HL-60 (cell line): ENCODE results near the gene PELI1.

ENCODE experiments used
- DNase-seq, 2 experiments: peaks; one replicate each; pipeline ENCODE4 v3.0.0-alpha.2; 2010 to 2020; ENCODE audit warnings: low read depth in 1 of 2, low spot score in 1 of 2
- H3K27ac ChIP-seq: fragments of 250-450 bp; sonication (Bioruptor Pico); replicated peaks from 2 replicates; pipeline ENCODE4 v1.5.1; 2020; ENCODE audit warnings: mild to moderate bottlenecking, moderate library complexity
- H3K27me3 ChIP-seq: fragments of 250-450 bp; sonication (Bioruptor Pico); 2 replicates; pipeline ENCODE4 v1.5.1; 2021; ENCODE audit warnings: mild to moderate bottlenecking, moderate library complexity; ENCODE audit not compliant: insufficient read depth, poor library complexity, severe bottlenecking
- H3K4me3 ChIP-seq: replicated peaks from 2 replicates; pipeline ENCODE4 v1.5.1; 2011; ENCODE audit warnings: mild to moderate bottlenecking, control low read depth, low read length; ENCODE audit not compliant: insufficient read depth
- GABPA ChIP-seq: IDR thresholded peaks from 2 replicates; pipeline ENCODE4 v1.6.1; 2012; ENCODE audit warnings: low read depth
- POLR2AphosphoS5 ChIP-seq: IDR thresholded peaks from 2 replicates; pipeline ENCODE4 v1.6.1; 2012; ENCODE audit warnings: low read depth
- SPI1 ChIP-seq: IDR thresholded peaks from 2 replicates; pipeline ENCODE4 v1.6.1; 2012; ENCODE audit warnings: low read depth, mild to moderate bottlenecking, borderline replicate concordance
- TF ChIP-seq, protein P1 (sequence below): IDR thresholded peaks from one replicate; pipeline ENCODE4 v1.5.1; 2011; ENCODE audit warnings: low read length, control low read depth, inconsistent platforms; ENCODE audit not compliant: insufficient read depth
- TF ChIP-seq, protein P2 (sequence below): IDR thresholded peaks from 2 replicates; pipeline ENCODE4 v1.6.1; 2012; ENCODE audit warnings: low read depth; ENCODE audit not compliant: insufficient replicate concordance

Gene PELI1

DNA sequence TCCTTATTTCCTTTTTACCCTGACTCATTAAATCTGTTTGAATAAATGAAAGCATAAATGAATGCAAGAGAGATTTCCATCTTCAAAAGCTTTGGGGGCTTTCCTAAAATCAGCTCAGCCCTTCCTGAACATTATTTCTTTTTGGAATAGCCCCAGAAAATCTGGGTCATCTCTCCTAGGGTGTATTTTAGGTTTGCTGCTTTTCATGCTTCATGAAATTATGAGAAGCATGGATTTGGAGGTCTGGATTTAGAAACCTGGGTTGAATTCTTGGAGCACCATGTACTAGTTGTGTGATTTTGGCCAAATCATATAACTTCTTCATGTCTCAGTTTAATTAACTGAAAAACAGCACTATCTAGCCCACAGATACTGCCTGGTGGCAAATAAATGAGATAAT is 24.0 kb upstream of the PELI1 start:
- TF ChIP-seq SPI1: no peak
- TF ChIP-seq, protein P1, sequence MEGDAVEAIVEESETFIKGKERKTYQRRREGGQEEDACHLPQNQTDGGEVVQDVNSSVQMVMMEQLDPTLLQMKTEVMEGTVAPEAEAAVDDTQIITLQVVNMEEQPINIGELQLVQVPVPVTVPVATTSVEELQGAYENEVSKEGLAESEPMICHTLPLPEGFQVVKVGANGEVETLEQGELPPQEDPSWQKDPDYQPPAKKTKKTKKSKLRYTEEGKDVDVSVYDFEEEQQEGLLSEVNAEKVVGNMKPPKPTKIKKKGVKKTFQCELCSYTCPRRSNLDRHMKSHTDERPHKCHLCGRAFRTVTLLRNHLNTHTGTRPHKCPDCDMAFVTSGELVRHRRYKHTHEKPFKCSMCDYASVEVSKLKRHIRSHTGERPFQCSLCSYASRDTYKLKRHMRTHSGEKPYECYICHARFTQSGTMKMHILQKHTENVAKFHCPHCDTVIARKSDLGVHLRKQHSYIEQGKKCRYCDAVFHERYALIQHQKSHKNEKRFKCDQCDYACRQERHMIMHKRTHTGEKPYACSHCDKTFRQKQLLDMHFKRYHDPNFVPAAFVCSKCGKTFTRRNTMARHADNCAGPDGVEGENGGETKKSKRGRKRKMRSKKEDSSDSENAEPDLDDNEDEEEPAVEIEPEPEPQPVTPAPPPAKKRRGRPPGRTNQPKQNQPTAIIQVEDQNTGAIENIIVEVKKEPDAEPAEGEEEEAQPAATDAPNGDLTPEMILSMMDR: no peak
- no peak overlapping the region for H3K27ac ChIP-seq
- no peak for DNase-seq
- H3K27me3 ChIP-seq: no peaks in the 10 kb centered on the region
- H3K4me3 ChIP-seq: no peak overlapping the region

DNA sequence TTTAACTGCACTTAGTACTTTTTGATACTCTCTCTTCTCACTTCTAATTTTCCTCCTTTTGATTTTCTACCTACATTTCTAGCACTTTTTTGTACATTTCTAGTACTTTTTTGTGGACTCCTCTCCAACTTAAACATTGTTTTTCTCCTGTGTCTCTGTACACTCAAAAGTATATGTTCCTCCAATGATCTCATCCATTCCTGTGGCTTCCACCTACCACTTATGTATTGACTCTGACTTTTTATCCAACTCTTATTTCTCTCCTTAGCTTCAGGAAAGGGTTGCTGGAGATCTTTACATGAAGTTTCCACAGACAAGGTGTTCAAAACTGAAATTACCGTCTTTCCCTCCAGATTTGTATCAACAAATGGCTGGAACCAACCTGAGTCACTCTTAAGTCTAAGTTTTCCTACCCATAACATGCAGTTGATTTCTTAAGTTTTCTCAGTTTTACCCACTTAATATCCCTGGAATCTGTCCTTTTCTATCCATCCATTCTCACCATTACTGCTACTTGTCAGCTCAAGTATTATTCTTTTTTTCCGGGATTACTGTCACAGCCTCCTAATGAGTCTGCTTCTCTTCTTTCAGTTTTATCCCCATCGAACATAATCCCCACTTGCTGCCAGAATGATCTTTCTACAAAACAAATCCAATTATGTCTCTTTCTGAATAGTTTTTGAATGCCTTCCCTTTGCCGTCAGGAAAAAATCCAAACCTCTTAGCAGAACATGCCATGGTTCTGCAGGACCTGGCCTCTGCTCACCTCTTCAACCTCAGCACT is 22.6 kb upstream of the PELI1 start:
- H3K27ac ChIP-seq: no peak overlapping the region
- H3K27me3 ChIP-seq: no peaks in the 10 kb centered on the region
- H3K4me3 ChIP-seq: no peak overlapping the region
- no peak for DNase-seq
- TF ChIP-seq SPI1: no peak
- TF ChIP-seq, protein P2, sequence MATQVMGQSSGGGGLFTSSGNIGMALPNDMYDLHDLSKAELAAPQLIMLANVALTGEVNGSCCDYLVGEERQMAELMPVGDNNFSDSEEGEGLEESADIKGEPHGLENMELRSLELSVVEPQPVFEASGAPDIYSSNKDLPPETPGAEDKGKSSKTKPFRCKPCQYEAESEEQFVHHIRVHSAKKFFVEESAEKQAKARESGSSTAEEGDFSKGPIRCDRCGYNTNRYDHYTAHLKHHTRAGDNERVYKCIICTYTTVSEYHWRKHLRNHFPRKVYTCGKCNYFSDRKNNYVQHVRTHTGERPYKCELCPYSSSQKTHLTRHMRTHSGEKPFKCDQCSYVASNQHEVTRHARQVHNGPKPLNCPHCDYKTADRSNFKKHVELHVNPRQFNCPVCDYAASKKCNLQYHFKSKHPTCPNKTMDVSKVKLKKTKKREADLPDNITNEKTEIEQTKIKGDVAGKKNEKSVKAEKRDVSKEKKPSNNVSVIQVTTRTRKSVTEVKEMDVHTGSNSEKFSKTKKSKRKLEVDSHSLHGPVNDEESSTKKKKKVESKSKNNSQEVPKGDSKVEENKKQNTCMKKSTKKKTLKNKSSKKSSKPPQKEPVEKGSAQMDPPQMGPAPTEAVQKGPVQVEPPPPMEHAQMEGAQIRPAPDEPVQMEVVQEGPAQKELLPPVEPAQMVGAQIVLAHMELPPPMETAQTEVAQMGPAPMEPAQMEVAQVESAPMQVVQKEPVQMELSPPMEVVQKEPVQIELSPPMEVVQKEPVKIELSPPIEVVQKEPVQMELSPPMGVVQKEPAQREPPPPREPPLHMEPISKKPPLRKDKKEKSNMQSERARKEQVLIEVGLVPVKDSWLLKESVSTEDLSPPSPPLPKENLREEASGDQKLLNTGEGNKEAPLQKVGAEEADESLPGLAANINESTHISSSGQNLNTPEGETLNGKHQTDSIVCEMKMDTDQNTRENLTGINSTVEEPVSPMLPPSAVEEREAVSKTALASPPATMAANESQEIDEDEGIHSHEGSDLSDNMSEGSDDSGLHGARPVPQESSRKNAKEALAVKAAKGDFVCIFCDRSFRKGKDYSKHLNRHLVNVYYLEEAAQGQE: no peak
- TF ChIP-seq GABPA: no peak
- TF ChIP-seq POLR2AphosphoS5: no peak
- TF ChIP-seq, protein P1: no peak

DNA sequence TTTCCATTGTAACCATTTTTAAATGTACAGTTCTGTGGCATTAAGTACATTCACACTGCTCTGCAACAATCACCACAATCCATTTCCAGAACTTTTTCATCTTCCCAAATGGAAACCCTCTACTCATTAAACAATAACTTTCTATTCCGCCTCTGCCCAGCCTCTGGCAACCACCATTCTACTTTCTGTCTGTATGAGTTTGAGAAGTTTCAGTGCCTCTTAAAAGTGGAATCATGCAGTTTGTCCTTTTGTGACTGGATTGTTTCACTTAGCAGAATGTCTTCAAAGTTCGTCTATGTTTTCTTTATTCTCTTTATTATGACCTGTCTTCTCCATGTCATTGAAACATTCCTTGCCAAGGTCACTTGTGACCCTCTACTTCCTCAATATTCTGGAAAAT is 22.0 kb upstream of the PELI1 start:
- H3K27me3 ChIP-seq: no peaks in the 10 kb centered on the region
- TF ChIP-seq SPI1: no peak
- no peak for TF ChIP-seq POLR2AphosphoS5
- TF ChIP-seq, protein P2: no peak
- TF ChIP-seq, protein P1: no peak
- TF ChIP-seq GABPA: no peak

DNA sequence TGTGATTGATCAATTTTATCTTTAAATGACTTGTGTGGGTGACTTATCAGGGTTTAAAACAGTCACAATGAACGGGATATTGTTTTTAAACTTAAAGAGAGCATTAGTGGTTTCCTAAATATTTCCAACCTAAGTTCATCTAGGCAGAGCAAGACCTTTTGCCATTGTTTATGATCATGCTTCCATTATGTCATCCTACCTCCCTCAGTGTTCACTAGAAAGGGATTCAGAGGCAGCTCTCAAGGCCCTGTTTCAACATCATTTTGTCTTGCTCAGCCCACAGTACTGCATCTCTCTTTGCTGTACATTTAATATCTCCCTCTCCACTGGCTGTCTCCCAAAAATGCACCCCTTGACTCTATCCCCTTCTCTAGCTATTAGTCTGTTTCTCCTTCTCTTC is 21.5 kb upstream of the PELI1 start:
- Histone ChIP-seq H3K27me3 (no peaks in the 10 kb centered on the region), H3K4me3 (no peak overlapping the region), H3K27ac (no peak overlapping the region)
- no peak for DNase-seq
- TF ChIP-seq, protein P2: no peak
- TF ChIP-seq POLR2AphosphoS5 (no peak), GABPA (no peak), SPI1 (no peak)
- TF ChIP-seq, protein P1: no peak

More for the DNA sequence above, 22.0 kb upstream of the PELI1 start:
- DNase-seq: no peak
- H3K4me3 ChIP-seq: no peak overlapping the region
- H3K27ac ChIP-seq: no peak overlapping the region
